NCI-H69 (cell line): Measurements from ENCODE around the gene SGPP1.
"Not testable (repeated sequence)": the region's sequence is repeated elsewhere in the genome, so short reads cannot be mapped to it uniquely, and the experiment has no call there.

Source experiments
- DNase-seq: peaks from one replicate; lab custom pipeline; 2025; lab: John Stamatoyannopoulos, UW

Gene SGPP1

DNA sequence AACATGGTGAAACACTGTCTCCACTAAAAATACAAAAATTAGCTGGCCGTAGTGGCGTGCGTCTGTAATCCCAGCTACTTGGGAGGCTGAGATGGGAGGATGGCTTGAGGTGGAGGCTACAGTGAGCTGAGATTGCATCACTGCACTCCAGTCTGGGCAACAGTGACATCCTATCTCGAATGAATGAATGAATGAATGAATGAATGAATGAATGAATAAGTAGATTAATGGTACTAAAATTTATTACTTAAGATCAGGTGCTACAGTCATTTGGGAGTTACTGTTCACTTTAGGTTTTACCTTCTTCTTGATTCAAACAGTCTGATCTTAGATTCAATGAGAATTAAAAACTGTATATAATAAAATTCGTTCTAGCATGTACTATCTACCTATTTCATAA is 54.6 kb downstream of the SGPP1 start:
- DNase-seq: no peak

DNA sequence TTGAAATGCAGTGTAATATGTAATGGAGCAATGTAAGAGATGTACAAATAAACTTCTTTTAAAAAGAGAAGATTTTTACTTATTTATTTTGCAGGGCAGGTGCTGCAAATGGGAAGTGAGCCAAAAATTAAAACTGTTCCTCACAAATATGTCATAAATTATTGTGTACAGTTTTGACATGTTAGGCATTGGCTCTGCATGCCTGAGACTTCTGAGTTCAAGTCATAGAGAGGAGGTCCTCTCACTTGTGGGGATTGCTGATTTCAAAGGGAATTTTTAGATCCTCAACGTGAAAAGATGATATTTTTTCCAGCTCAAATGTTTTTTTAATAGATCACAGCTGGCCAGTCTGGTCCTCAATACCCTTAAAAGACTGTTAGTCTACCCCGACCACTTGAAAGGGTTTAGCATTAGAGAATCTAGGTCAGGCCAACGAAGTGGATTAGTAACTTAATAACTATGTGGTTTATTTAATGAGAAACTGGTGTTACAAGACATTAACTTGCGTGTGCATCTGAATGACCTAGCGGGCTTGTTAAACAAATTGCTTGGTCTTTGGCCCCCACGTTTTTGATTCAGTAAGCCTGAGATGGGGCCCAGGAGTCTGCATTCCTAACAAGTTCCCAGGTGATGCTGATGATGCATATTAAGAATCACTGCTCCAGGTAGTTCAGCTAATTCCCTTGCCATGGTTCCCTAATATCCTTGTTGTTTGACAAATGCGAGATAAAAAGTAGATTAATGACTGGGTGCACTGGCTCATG is 55.3 kb downstream of the SGPP1 start:
- DNase-seq: peak; percentile 31

DNA sequence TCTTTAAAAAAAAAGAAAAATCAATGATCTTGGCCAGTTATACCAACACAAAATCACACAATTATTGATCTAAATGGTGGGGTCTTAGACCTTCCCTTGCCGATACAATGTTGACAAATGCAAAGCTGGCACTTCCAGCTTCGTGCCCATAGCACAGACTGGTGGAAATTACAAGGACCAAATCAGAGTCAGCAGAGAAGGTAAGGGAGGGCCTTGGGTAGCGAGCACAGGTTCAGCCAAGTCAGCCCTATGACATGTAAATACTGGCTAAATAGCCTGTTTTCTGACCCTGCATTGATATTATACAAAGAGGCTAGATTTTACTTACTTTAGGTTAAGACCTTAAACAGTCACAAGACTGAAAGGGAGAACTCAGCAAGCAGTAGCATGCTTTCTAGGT is 55.9 kb downstream of the SGPP1 start:
- DNase-seq: peak; percentile 29

DNA sequence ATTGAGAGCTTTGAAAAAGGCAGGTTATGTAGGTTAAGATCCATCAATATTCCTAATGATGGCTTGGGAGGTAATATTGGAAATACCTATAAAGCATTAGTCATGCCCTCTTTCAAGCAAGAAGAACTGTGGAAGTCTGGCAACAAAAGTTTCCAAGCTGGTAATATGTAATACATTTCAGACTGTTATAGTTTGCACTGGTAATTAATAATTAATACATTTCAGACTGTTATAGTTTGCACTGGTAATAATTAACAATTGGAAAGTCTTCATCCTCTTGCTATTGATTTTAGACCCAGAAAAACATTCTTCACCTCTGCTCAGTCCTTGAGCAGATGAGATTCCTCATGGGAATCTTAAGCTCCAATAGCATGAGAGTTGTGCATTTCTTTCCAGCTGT is 57.2 kb downstream of the SGPP1 start:
- no peak for DNase-seq

DNA sequence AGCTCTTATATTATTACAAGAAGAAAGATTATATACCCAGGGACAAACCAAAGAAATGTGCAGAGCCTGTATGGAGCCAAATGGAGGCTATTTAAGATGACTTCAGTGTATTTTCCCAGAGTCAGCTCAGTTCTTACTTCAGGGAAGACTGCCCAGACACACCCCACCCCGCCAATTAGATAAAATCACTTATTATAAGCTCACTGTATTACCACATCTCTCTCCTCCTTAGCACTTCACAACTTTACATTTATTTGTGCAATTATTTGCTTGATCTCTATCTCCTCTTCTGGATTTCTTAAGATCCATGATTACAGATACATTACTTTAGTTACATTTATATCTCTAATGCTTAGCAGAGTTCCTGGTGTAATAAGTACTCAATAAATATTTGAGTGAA is 61.5 kb downstream of the SGPP1 start:
- no peak for DNase-seq

DNA sequence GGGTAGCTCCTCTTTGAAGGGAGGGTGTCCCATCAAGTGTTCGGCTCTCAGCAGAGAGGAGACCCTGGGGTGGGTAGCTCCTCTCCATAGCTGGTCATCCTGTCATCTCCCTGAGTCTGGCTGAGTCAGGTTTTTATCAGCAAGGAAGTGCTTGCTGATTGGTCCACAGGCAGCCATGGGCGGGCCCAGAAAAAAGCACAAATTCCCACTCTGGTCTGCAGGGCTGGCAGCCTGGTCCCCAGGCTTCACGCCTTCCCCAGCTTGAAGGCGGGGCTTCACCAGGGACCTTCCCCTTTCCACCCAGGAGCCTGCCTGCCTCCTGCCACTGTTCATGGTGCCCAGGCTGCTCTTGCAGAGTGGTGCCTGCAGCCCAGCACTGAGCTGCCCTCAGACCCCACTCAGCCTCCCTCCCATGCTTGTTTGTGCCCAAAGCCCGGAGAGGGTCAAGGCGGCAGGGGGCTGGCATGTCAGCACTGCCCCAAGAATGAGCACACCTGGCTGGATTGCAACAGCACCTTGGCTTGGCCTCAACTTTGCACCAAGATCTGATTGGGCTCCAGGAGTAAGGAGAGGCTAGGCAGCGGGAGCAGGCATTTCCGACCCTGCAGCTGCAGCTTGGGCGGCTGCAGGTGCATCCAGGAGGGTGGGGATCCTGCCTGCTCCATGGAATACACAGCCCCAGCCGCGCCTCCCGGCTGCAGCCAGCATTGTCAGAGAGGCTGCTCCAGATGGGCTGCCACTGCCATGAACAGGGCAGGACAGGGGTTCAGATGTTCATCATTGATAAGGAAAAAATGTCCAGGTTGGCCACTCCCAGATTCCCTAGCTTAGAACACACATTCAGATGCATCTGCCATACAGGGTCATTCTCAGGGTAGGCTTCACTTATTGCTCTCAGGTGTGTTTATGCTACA is 64.2 kb downstream of the SGPP1 start:
- no peak for DNase-seq

DNA sequence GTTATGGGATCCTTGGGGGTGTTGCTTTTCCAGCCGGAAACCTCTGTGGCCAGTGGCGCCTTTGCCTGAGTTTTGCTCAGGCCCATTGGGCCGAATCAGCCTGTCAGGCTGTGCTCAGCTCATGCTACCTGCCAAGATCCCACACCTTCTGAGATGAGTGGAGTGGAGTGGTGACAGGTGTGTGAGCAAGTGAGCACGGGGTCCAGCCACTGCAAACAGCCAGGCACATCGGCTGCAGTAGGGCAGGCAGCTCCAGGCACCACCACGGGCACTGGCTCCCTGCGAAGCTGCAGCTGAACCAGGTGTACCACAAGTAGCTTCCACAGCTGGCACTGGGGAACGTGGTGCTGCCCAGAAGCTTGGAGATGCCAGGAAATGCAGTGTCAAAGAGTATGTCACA is 65.1 kb downstream of the SGPP1 start:
- no peak for DNase-seq

DNA sequence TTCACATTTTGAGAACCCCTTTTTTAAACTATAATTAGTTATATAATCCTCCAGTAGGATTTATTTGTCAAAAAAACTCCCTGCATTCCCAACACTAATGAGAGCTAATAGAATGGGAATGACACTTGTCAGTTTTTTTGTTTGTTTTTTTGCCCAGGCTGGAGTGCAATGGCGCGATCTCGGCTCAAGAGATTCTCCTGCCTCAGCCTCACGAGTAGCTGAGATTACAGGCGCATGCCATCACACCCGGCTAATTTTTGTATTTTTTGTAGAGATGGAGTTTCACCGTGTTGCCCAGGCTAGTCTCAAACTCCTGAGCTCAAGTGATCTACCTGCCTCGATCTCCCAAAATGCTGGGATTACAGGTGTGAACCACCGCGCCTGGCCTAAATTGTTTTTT is 66.0 kb downstream of the SGPP1 start:
- not testable (repeated sequence) for DNase-seq

DNA sequence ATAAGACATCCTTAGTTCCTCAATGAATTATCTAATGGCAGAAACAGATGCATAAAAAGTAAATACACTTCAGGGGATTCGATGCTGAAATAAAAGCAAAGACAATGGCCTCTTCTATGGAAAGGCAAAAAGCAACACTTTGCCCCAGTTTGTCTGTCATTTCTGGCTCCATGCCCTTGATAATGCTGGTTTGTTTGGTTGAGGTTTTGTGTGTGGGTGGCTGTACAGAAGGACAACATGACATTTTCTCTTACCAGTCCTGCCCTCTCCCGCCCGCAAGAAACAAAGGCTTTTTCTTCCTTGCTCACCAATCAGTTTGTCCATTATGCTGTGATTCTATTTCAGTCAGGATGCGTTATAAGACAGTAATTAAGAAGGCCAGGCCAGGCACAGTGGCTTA is 68.1 kb downstream of the SGPP1 start:
- DNase-seq: peak; percentile 9

DNA sequence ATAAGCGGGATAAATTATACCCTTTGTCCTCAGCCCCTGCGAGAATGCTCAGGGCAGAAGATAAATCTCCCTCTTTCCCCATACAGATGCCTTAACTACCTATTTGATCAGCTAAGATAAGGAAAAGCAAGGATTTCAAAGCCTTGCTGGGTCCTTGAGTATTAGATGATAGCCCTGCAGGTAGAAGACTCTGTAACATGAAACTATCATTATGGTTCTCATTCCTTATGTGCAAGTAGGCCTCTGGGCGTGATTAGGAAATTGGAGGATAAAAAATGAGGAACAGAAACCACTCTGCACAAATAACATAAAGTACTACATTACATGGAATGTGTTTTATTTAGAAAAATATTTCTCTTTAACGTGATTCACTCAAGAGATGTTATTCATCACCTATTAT is 71.7 kb downstream of the SGPP1 start:
- DNase-seq: peak; percentile 16

DNA sequence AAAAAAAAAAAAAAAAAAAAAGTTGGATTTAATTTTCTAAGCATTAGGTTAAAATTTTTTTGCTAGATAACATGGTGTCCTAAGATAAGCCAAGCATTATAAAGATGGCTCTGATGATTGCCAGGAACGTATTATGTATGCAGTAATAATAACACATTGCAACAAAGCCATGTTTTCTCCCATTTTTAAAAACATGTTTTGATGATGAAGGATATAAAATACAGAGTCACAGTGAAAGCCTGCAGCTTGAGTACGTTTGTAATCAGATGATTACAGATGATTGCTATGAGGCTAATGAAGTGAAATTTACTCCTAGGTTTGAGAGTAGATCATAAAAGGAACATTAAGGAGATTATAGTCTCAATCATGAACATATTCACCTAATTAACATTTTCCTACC is 72.9 kb downstream of the SGPP1 start:
- no peak for DNase-seq

DNA sequence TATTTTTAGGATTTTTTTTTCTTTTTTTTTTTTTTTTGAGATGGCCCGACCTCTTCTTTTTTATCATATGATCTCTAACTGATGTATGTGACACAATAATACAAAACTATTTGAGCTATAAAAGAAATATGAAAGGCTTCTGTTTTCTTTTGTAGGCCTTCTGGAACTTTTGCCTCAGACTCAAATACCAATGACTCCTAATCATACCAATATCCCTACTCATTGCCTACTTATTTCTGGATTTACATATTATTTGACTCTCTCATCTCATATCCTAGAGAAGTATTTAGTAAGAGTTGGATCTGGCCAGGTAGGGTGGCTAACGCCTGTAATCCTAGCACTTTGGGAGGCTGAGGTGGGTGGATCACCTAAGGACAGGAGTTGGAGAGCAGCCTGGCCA is 73.5 kb downstream of the SGPP1 start:
- DNase-seq: no peak

DNA sequence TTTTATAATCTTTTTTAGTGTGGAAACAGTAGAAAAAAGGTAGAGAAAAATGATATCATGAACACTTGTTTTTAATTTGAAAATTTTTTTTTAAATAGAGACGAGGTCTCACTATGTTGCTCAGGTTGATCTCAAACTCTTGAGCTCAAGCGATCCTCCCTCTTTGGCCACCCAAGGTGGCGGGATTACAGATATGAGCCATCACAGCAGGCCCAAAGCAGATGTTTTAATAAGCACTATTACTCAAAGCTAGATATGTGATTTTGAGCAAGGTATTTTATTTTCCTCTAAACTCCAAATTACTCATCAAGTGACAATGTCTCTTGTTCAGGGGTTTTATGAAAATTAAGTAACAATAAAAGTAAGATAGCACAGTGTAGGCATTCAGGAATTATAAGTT is 75.5 kb downstream of the SGPP1 start:
- no peak for DNase-seq

DNA sequence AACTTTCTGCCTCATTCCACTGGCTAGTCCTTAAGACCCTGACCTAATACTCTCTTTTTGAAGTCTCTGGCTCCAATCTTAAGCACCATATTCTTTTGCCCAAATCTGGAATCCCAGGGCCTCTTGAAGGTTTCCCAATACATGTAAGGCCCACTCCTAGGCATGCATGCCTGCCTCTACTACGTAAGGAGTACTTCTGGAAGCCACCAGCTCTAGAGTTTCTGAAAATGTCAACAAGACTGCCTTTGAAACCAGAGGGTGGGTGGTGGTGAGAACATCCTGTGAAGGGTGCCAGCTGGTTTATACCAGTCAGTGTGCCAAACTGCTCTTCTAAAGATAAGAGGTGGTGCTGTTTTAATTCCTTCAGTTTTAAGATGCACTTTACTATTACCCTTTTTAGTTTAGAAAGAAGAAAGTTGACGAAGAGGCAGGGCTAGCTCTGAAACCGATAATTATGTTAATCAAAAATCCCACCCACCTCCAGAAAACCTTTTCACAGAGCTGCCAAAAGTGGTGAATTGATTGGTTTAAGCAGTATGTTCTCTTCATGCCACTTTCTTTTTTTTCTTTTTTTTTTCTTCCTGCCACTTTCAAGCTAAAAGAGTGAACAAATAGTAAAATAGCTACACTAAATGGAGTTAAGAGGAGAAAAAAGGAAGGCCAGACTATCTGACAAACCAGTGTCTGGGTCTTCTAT is 77.5 kb downstream of the SGPP1 start:
- DNase-seq: no peak

DNA sequence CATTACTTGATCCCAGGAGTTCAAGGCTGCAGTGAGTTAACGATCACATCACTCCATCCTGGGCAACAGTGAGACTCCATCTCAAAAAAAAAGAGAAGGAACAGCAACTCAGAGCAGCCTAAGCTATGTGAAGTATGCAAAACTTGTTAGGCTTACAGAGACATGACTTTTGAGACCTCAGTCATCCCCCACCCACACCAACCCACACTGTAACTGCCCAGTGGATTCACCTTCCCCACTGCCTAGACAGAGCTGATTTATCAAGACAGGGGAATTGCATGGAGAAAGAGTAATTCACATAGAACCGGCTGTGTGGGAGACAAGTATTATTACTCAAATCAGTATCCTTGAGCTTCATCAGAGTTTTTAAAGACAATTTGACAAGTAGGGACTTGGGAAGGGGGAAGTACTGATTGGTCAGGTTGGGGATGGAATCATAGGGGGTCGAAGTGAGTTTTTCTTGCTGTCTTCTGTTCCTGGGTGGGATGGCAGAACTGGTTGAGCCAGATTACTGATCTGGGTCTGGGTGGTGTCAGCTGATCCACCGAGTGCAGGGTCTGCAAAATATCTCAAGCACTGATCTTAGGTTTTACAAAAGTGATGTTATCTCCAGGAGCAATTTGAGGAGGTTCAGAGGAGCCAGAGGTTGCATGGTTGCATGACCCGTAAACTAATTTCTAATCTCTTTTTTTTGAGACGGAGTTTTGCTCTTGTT is 80.0 kb downstream of the SGPP1 start:
- no peak for DNase-seq

DNA sequence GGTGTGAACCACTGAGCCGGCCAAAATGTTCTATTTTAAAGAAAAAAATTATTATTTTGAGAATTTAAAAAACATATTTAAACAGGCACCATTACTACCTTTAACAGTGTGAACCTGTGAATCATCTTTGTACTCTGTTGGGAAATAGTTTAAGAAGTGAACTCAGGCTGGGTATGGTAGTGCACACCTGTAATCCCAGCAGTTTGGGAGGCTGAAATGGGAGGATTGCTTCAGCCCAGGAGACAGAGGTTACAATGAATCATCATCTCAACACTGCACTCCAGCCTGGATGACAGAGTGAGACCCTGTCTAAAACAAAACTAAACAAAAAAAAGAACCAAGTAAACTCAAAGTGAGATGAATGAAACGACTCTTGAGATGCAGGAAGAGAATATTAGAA is 83.1 kb downstream of the SGPP1 start:
- DNase-seq: no peak

DNA sequence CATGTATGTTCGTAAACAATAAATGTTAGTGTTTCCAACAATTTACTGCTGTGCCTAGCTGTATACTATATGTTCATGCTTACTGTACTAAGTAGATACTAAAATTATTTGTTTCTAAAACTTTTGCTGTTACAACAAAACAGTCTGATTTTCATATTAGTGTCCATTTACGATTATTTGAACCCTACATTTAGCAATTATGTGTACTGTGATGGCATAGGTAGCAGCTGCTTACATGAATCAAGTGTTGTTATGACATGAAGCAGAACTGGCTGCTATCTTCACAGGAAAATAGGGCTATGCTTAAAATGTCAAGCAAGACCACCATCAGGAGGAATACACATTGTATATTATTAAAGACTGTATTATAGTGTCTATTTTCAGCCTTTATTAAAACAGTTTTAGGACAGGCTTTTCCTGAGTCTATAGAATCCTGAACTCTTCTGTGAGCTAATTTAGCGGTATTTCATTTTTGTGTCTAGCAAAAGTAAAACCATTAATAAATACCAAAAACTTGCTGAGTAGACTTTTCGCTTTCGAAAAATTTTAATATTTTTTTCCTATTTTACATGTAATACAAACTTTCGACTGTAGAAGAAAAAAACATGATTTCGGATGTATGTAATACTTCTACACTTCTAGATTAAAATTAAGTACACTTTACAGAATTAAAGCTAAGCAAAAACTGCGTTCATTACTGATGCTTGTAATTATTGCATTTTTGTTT is 85.0 kb downstream of the SGPP1 start:
- DNase-seq: peak; percentile 25

DNA sequence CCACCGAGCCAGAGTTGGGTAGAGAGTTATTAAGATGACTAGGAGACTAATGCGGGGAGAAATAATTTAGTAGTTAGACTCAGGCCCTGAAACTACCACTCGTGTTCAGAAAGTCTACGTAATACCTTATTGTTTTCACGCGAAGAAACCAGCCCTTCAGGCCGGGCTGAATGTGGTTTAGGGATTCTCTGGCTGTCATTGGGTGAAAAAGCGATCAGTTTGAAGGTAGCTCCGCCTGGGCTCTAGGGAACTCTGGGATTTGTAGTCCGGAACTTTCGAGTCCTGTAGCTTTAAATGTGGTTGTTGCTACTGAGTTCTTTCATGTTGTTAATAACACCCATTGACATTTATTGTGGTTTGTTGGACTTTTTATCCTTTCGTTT is 85.6 kb downstream of the SGPP1 start:
- peak; percentile 97 for DNase-seq

DNA sequence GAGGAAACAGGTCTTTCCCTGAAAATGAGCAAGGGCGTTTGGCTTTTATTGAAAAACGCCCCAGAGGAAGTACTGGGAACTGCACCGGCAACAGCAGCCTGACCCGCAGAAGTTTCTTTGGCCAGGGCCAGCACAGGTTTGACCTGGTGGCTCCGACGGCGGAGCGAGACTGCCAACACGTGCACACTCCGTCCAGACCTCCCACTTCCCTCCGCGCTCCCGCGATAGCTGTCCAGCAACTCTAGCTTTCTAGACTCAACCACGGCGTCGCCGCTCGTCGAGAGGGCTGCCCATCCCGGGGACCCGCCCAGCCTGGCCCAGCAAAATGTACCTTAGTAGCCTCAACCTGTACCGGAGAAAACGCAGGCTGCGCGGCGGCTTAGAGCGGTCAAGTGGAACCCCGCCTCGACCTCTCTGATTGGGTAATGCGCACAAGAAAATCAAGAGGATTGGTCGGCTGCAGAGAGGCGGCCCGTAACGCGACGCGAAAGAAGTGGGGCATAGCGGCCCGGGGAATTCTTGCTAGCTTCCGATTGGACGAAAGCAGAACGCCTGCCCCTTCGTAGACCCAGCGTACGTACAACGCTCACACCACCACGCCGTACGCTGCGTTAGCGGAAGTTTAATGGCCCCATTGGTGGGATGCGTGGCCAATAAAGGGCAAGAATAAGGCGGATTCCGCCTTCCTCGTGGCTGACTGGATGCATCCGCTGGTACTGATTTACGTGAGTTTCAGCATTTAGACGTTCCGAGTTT is 86.2 kb downstream of the SGPP1 start, which contains the start of gene WDR89:
TSS of gene WDR89 (minus strand) at position 399 of the 756 bp plus-strand sequence. CDS start 41,929 bp downstream, outside the sequence.
- peak; percentile 100 for DNase-seq

DNA sequence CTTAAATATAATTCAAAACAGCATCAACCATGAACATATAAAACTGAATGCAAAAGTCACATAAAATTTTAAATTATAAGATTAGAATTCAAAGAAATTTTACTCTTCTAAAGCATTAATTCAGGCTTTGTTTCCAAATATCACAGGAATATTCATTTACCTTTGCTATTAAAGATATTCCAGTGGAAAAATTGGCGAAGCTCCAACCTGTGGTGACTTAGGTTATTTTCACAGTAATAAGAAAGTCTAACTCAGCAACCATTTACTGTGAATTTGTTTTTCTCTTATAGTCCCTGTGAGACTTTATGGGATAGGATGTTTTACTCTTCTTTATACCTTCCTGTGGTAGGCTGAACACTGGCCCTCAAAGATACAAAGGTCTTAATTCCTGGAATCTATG is 89.4 kb downstream of the SGPP1 start:
- DNase-seq: no peak
